Measurements from ENCODE around the gene DUXA. TPM values are rescaled to one million over a fixed set of nuclear protein-coding genes. Genes with fewer than 3 reads are reported as not detected.
"Not testable (repeated sequence)": the region's sequence is repeated elsewhere in the genome, so short reads cannot be mapped to it uniquely, and the experiment has no call there.

The DUXA gene
- total RNA-seq, 3 donors from 2014 or later (not counting 1 experiment from before 2014, with no cell fraction given): not detected

- Mint-ChIP-seq H3K4me3 (no peak overlapping the region), H3K36me3 (no peaks in the 10 kb centered on the region), H3K27ac (no peak overlapping the region), H3K9me3 (peaks cover 4 to 9% of the 10 kb centered on the region in 2 donors), H3K27me3 (ENCODE audit: low read depth in 2 of 2) (peaks cover 0 to 2% of the 10 kb centered on the region in 2 donors), H3K4me1 (no peaks in the 10 kb centered on the region)
- 74% methylated on average over 2 of the region's 4 CpGs for WGBS (ENCODE audit: insufficient coverage)
- no peak for ATAC-seq
- no peak for DNase-seq
- Histone ChIP-seq H3K4me1 (ENCODE audit: control insufficient read depth, insufficient read depth, low read length) (no peaks in the 10 kb centered on the region), H3K9me3 (ENCODE audit: control insufficient read depth, insufficient read depth, low read length) (peaks cover 12% of the 10 kb centered on the region), H3K36me3 (ENCODE audit: control insufficient read depth, insufficient read depth, low read length) (no peaks in the 10 kb centered on the region), H3K4me3 (ENCODE audit: low read length) (no peak overlapping the region), H3K27ac (ENCODE audit: low read length) (no peak overlapping the region), H3K27me3 (ENCODE audit: control insufficient read depth, insufficient read depth, low read length) (no peaks in the 10 kb centered on the region)
- TF ChIP-seq CTCF (IDR thresholded peaks at IDR 0.05): no peak
- intact Hi-C loops (cut with micrococcal nuclease): no loop called here
Measured at GRCh38 chr19:57123882-57124281, 43.4 kb downstream of the DUXA start.

- H3K9me3 Mint-ChIP-seq: peaks cover 6% of the 10 kb centered on the region in 2 donors
- H3K27me3 ChIP-seq (ENCODE audit: control insufficient read depth, insufficient read depth, low read length): no peaks in the 10 kb centered on the region
- ATAC-seq (no peak), DNase-seq (no peak)
- intact Hi-C loops (cut with micrococcal nuclease): no loop called here
- H3K36me3 ChIP-seq (ENCODE audit: control insufficient read depth, insufficient read depth, low read length): no peaks in the 10 kb centered on the region
- H3K36me3 Mint-ChIP-seq: peaks cover 8% of the 10 kb centered on the region
- no peak overlapping the region for H3K4me3 Mint-ChIP-seq
- no peak overlapping the region for H3K27ac Mint-ChIP-seq
- no peak overlapping the region for H3K4me3 ChIP-seq (ENCODE audit: low read length)
- WGBS (ENCODE audit: insufficient coverage): 64% methylated on average over 32 of the region's 32 CpGs
- H3K27me3 Mint-ChIP-seq (ENCODE audit: low read depth in 2 of 2): no peaks in the 10 kb centered on the region
- H3K4me1 ChIP-seq (ENCODE audit: control insufficient read depth, insufficient read depth, low read length): no peaks in the 10 kb centered on the region
- peaks cover 15% of the 10 kb centered on the region for H3K9me3 ChIP-seq (ENCODE audit: control insufficient read depth, insufficient read depth, low read length)
- TF ChIP-seq CTCF (IDR thresholded peaks at IDR 0.05): no peak
- H3K27ac ChIP-seq (ENCODE audit: low read length): no peak overlapping the region
- H3K4me1 Mint-ChIP-seq: no peaks in the 10 kb centered on the region
Measured at GRCh38 chr19:57118848-57119247, 48.4 kb downstream of the DUXA start.

- DNase-seq; H3K36me3 ChIP-seq (ENCODE audit: control insufficient read depth, insufficient read depth, low read length); H3K4me3 Mint-ChIP-seq; H3K4me1 Mint-ChIP-seq; H3K27me3 ChIP-seq (ENCODE audit: control insufficient read depth, insufficient read depth, low read length); H3K27me3 Mint-ChIP-seq (ENCODE audit: low read depth in 2 of 2); H3K4me3 ChIP-seq (ENCODE audit: low read length); intact Hi-C loops (cut with micrococcal nuclease); H3K27ac ChIP-seq (ENCODE audit: low read length); H3K4me1 ChIP-seq (ENCODE audit: control insufficient read depth, insufficient read depth, low read length); ATAC-seq; H3K27ac Mint-ChIP-seq: not testable (repeated sequence)
- Mint-ChIP-seq H3K36me3 (peaks cover 25% of the 10 kb centered on the region), H3K9me3 (peaks cover 9 to 12% of the 10 kb centered on the region in 2 donors)
- peaks cover 25% of the 10 kb centered on the region for H3K9me3 ChIP-seq (ENCODE audit: control insufficient read depth, insufficient read depth, low read length)
- 76% methylated on average over 4 of the region's 7 CpGs for WGBS (ENCODE audit: insufficient coverage)
Measured at GRCh38 chr19:57113501-57113900, 53.8 kb downstream of the DUXA start.

GRCh38 chr19:57111329-57111644 lies 56.0 kb downstream of the DUXA start:
- Histone ChIP-seq H3K9me3 (ENCODE audit: control insufficient read depth, insufficient read depth, low read length) (peaks cover 25% of the 10 kb centered on the region), H3K4me3 (ENCODE audit: low read length) (no peak overlapping the region), H3K36me3 (ENCODE audit: control insufficient read depth, insufficient read depth, low read length) (no peaks in the 10 kb centered on the region), H3K4me1 (ENCODE audit: control insufficient read depth, insufficient read depth, low read length) (no peaks in the 10 kb centered on the region), H3K27me3 (ENCODE audit: control insufficient read depth, insufficient read depth, low read length) (no peaks in the 10 kb centered on the region), H3K27ac (ENCODE audit: low read length) (no peak overlapping the region)
- WGBS (ENCODE audit: insufficient coverage): 100% methylated on average over 1 of the region's 1 CpG
- intact Hi-C loops (cut with micrococcal nuclease): no loop called here
- H3K9me3 Mint-ChIP-seq: peaks cover 9 to 12% of the 10 kb centered on the region in 2 donors
- ATAC-seq: no peak
- H3K27ac Mint-ChIP-seq: no peak overlapping the region
- peaks cover 36% of the 10 kb centered on the region for H3K36me3 Mint-ChIP-seq
- TF ChIP-seq CTCF (IDR thresholded peaks at IDR 0.05): no peak
- peaks cover 5 to 7% of the 10 kb centered on the region in 2 donors for H3K27me3 Mint-ChIP-seq (ENCODE audit: low read depth in 2 of 2)
- H3K4me1 Mint-ChIP-seq: no peaks in the 10 kb centered on the region
- no peak for DNase-seq
- H3K4me3 Mint-ChIP-seq: no peak overlapping the region

All from natural killer cell (primary cell).